GM12878 (cell line): ENCODE results near the gene MICB. TPM values are rescaled to one million over a fixed set of nuclear protein-coding genes. Genes with fewer than 3 reads are reported as not detected.

ENCODE experiments used
- ATAC-seq: fragments of 200-7000 bp; cut with Tn5 transposase; 3 replicates; pipeline ENCODE4 v1.9.1; 2020; ENCODE audit warnings: mild to moderate bottlenecking, moderate library complexity
- BruUV-seq: library from RNA; stranded (reverse); fragments of 400-500 nt; replicated peaks from 2 replicates; lab custom pipeline; 2021; lab: Mats Ljungman, UMichigan
- CTCF ChIA-PET: fragments of 300-600 bp; sonication (Branson Sonifier 250); formaldehyde crosslinking; extraction: SDS; loops from one replicate; lab custom pipeline; 2021; ENCODE audit warnings: inconsistent platforms; lab: Yijun Ruan, JAX
- POLR2A ChIA-PET: fragments of 350-600 bp; formaldehyde crosslinking; extraction: SDS; loops from one replicate; lab custom pipeline; 2021; ENCODE audit warnings: inconsistent platforms; lab: Charles Lee
- RAD21 ChIA-PET: fragments of 300-600 bp; sonication (Branson Sonifier 250); formaldehyde crosslinking; loops from one replicate; lab custom pipeline; 2023; ENCODE audit warnings: antibody characterized with exemption; ENCODE audit not compliant: unreplicated experiment; lab: Charles Lee
- SMC1A ChIA-PET: fragments of 300-600 bp; sonication (Branson Sonifier 250); formaldehyde crosslinking; loops from one replicate; lab custom pipeline; 2023; ENCODE audit not compliant: unreplicated experiment, uncharacterized antibody; lab: Charles Lee
- DNase-seq: peaks from one replicate; pipeline ENCODE4 v3.0.0-alpha.2; 2011; ENCODE audit warnings: low read depth, low spot score
- FAIRE-seq: peaks from 3 replicates; lab custom pipeline; 2011; peaks lifted over from hg19 to GRCh38; lab: Jason Lieb, UNC
- H2AFZ ChIP-seq: 2 replicates; pipeline ENCODE4 v1.6.0; 2011; ENCODE audit warnings: low read depth, low read length, control low read depth; ENCODE audit not compliant: control insufficient read depth
- H3K27ac ChIP-seq: 2 replicates; pipeline ENCODE4 v1.5.1; 2011; ENCODE audit warnings: control low read depth; ENCODE audit not compliant: control insufficient read depth, insufficient read depth
- H3K27me3 ChIP-seq, 2 experiments: replicated peaks in 1 of 2; 2 replicates each; pipeline versions ENCODE4 v1.6.0 to v1.6.1; 2011; ENCODE audit warnings: low read length in 1 of 2; ENCODE audit not compliant: control insufficient read depth in 2 of 2, insufficient read depth in 2 of 2
- H3K36me3 ChIP-seq, 2 experiments: 2 replicates each; pipeline ENCODE4 v1.5.1; 2011; ENCODE audit warnings: low read length in 1 of 2; ENCODE audit not compliant: control insufficient read depth in 2 of 2, insufficient read depth in 2 of 2
- H3K4me1 ChIP-seq: 2 replicates; pipeline ENCODE4 v1.6.1; 2011; ENCODE audit warnings: mild to moderate bottlenecking, low read length, moderate library complexity, mixed read lengths; ENCODE audit not compliant: control insufficient read depth, insufficient read depth
- H3K4me2 ChIP-seq: 2 replicates; pipeline ENCODE4 v1.6.0; 2011; ENCODE audit warnings: control low read depth; ENCODE audit not compliant: control insufficient read depth, insufficient read depth
- H3K4me3 ChIP-seq: fragments of 200-600 bp; sonication (generic); 2 replicates; pipeline ENCODE4 v1.5.1; 2016
- H3K79me2 ChIP-seq: 2 replicates; pipeline ENCODE4 v1.6.0; 2011; ENCODE audit warnings: low read length; ENCODE audit not compliant: control insufficient read depth, insufficient read depth
- H3K9ac ChIP-seq: 2 replicates; pipeline ENCODE4 v1.8.0; 2011; ENCODE audit warnings: low read length, control low read depth, mixed read lengths; ENCODE audit not compliant: control insufficient read depth, insufficient read depth
- H3K9me3 ChIP-seq: replicated peaks from 3 replicates; pipeline ENCODE4 v1.5.1; 2011; ENCODE audit warnings: mild to moderate bottlenecking, low read length; ENCODE audit not compliant: control insufficient read depth, insufficient read depth
- H4K20me1 ChIP-seq: 2 replicates; pipeline ENCODE4 v1.6.0; 2011; ENCODE audit not compliant: control insufficient read depth, insufficient read depth
- CBX3 ChIP-seq: fragments of 200-600 bp; sonication (generic); IDR thresholded peaks from 2 replicates; pipeline ENCODE4 v1.6.1; 2016; ENCODE audit warnings: low read depth, borderline replicate concordance
- CEBPB ChIP-seq, 2 experiments: fragments of 150-350 bp in 1 of 2; IDR thresholded peaks; 2 replicates each; pipeline ENCODE4 v1.6.1; 2012 to 2014; ENCODE audit warnings: low read depth in 2 of 2, low read length in 2 of 2, borderline replicate concordance in 1 of 2, inconsistent platforms in 1 of 2
- CHD2 ChIP-seq: IDR thresholded peaks from 2 replicates; pipeline ENCODE4 v1.6.1; 2011; ENCODE audit warnings: low read depth, low read length, improper control_type of control experiment, borderline replicate concordance
- CUX1 ChIP-seq: IDR thresholded peaks from 2 replicates; pipeline ENCODE4 v1.6.1; 2012; ENCODE audit warnings: improper control_type of control experiment, low read depth, low read length; ENCODE audit not compliant: insufficient replicate concordance
- MAX ChIP-seq: IDR thresholded peaks from 2 replicates; pipeline ENCODE4 v1.6.1; 2012; ENCODE audit warnings: low read depth, low read length, improper control_type of control experiment
- MTA3 ChIP-seq: IDR thresholded peaks from 2 replicates; pipeline ENCODE4 v1.6.1; 2012; ENCODE audit warnings: low read length, inconsistent platforms, borderline replicate concordance
- NRF1 ChIP-seq: conservative IDR thresholded peaks from 2 replicates; pipeline ENCODE4 v1.6.1; 2011; ENCODE audit warnings: mild to moderate bottlenecking, low read depth, low read length, improper control_type of control experiment
- POLR2AphosphoS2 ChIP-seq: IDR thresholded peaks from 2 replicates; pipeline ENCODE4 v1.6.1; 2011; ENCODE audit warnings: low read depth, mild to moderate bottlenecking, low read length, improper control_type of control experiment, moderate library complexity
- SKIL ChIP-seq: fragments of 450-650 bp; IDR thresholded peaks from 2 replicates; pipeline ENCODE4 v1.6.1; 2017; ENCODE audit warnings: mild to moderate bottlenecking, low read depth, inconsistent platforms; ENCODE audit not compliant: poor library complexity, severe bottlenecking
- STAT3 ChIP-seq: IDR thresholded peaks from 2 replicates; pipeline ENCODE4 v1.6.1; 2011; ENCODE audit warnings: low read depth, low read length, improper control_type of control experiment
- YY1 ChIP-seq: IDR thresholded peaks from 2 replicates; pipeline ENCODE4 v1.6.1; 2011; ENCODE audit warnings: low read depth, mild to moderate bottlenecking, low read length
- ZBTB33 ChIP-seq: fragments of 450-650 bp; IDR thresholded peaks from 2 replicates; pipeline ENCODE4 v1.6.1; 2017; ENCODE audit warnings: mild to moderate bottlenecking
- ZNF217 ChIP-seq: fragments of 450-650 bp; IDR thresholded peaks from 2 replicates; pipeline ENCODE4 v1.6.1; 2017; ENCODE audit warnings: antibody characterized with exemption, mild to moderate bottlenecking
- WGBS: methylation state at CpG from one replicate; pipeline ENCODE4 v1.1.6; 2016; ENCODE audit warnings: low lambda C conversion rate; ENCODE audit not compliant: insufficient replicate concordance, insufficient coverage; ENCODE audit errors: missing lambda C conversion rate; 5-methylcytosine and 5-hydroxymethylcytosine counted together
- in situ Hi-C: fragments of 300-500 bp; cut with MboI; formaldehyde crosslinking; loops from 9 replicates; pipeline ENCODE4 v1.14.3; 2018; ENCODE audit warnings: mixed read lengths
- intact Hi-C: fragments of 100-400 bp; cut with micrococcal nuclease; formaldehyde crosslinking; loops from one replicate; pipeline ENCODE4 v1.14.2; 2022; ENCODE audit not compliant: unreplicated experiment
- polyA plus RNA-seq, 11 experiments: library from polyadenylated mRNA; depleted of rRNA in 4 of 11; unstranded in 6 of 11; stranded (reverse) in 5 of 11; fragments of >200 nt; fragmentation: Nextera tagmentation in 4 of 11; fragmentation: Illumina TruSeq in 1 of 11; extraction: Ambion mirVana in 4 of 11; extraction: Trizol in 1 of 11; gene quantifications; 1 replicate in 1 of 11; 2 replicates in 10 of 11; pipeline versions ENCODE4 v1.2.1 to v1.2.3, GENCODE V29; 2011 to 2016; ENCODE audit warnings: inconsistent platforms in 2 of 11, missing spikeins in 2 of 11, low read depth in 1 of 11
- total RNA-seq, 4 experiments: library from RNA; depleted of rRNA in 3 of 4; stranded (reverse); fragments of >200 nt in 3 of 4; fragmentation: Illumina TruSeq in 1 of 4; extraction: Trizol in 1 of 4; gene quantifications; 2 replicates each; pipeline versions ENCODE4 v1.2.1 to v1.2.3, GENCODE V29; 2013 to 2021

MICB gene
- total and polyA plus RNA-seq, 10 of the 15 experiments (the other 5 are each of a cell fraction or from before 2014, with no cell fraction given) = 9.0 to 37.1 (median 17.8) TPM

- no peak overlapping the region for H3K27ac ChIP-seq
- in situ Hi-C loops = loop anchor here (5.0 to 10.0 kb wide), 2 partner anchors 52 to 290 kb away; no protein-coding TSS in a partner anchor
- POLR2A ChIA-PET = interaction anchor here (0.6 kb wide), 1 partner anchor 64 kb away, joined by 3 read pairs; no protein-coding TSS in a partner anchor
- TF ChIP-seq MTA3 = no peak
- TF ChIP-seq ZNF217 = no peak
- no peak for TF ChIP-seq STAT3
- no peak for TF ChIP-seq ZBTB33
- TF ChIP-seq MAX = no peak
- TF ChIP-seq SKIL = no peak
- no peak for TF ChIP-seq CUX1
- no peak for TF ChIP-seq CEBPB (IDR thresholded peaks at IDR 0.05; ENCODE audit: borderline replicate concordance in 1 of 2, low read depth in 2 of 2, low read length in 2 of 2)
- TF ChIP-seq YY1 = no peak
- TF ChIP-seq NRF1 = no peak
- TF ChIP-seq CBX3 = no peak
- no peak for TF ChIP-seq CHD2
- TF ChIP-seq POLR2AphosphoS2 = no peak
Observed at GRCh38 chr6:31545291-31545690, 47.3 kb downstream of the MICB start.

More at GRCh38 chr6:31545291-31545690, 47.3 kb downstream of the MICB start:
- no peak for DNase-seq
- intact Hi-C loops = loop anchor here (10.0 kb wide), 1 partner anchor 360 kb away; the partner anchor contains the start of gene ZBTB12
- WGBS = 32% methylated on average over 7 of the region's 7 CpGs
- ChIA-PET RAD21 (interaction anchor here (4.5 to 16.9 kb wide), 4 partner anchors 14 to 51 kb away, joined by 32 to 668 read pairs (median 330); partner anchors contain the start of genes LST1, LTB, NCR3 and TNF), CTCF (interaction anchor here (0.8 to 34.8 kb wide), 4 partner anchors 43 to 407 kb away, joined by 3 to 2098 read pairs (median 3); partner anchors contain the start of genes LST1, LTB, NCR3 and TNF), SMC1A (interaction anchor here (1.4 to 34.7 kb wide), 2 partner anchors 39 to 70 kb away, joined by 5 to 1989 read pairs; partner anchors contain the start of genes AIF1, LST1, LTA and LTB)
- no peak overlapping the region for H3K9ac ChIP-seq
- H3K9me3 ChIP-seq = no peaks in the 10 kb centered on the region
- no TSS peak for BruUV-seq
- H2AFZ ChIP-seq = no peak overlapping the region
- peaks cover 0 to 2% of the 10 kb centered on the region in 2 experiments; a peak in 2 of 4 replicates for H3K36me3 ChIP-seq
- peaks cover 39% of the 10 kb centered on the region for H3K79me2 ChIP-seq
- no peak for FAIRE-seq
- no peak overlapping the region for H3K4me3 ChIP-seq
- H3K27me3 ChIP-seq = no peaks in the 10 kb centered on the region
- no peak for ATAC-seq
- no peak overlapping the region for H3K4me2 ChIP-seq
- H4K20me1 ChIP-seq = peaks cover 3% of the 10 kb centered on the region; the same call in 1 of the 2 replicates
- H3K4me1 ChIP-seq = peaks cover 16% of the 10 kb centered on the region; the same call in 1 of the 2 replicates
